PFSK-1 (cell line): ENCODE results near the gene FAM180A.

ENCODE experiments used
- POLR2AphosphoS5 ChIP-seq: IDR thresholded peaks from 2 replicates; pipeline ENCODE4 v1.6.1; 2012; ENCODE audit warnings: low read depth, mild to moderate bottlenecking, control low read depth, low read length, moderate library complexity
- REST ChIP-seq, 2 experiments: IDR thresholded peaks; 2 replicates each; pipeline versions ENCODE4 v1.6.1 to v1.8.0; 2011 to 2012; ENCODE audit warnings: low read depth in 2 of 2, low read length in 2 of 2, control low read depth in 1 of 2, inconsistent platforms in 1 of 2, mild to moderate bottlenecking in 1 of 2, moderate library complexity in 1 of 2; ENCODE audit not compliant: insufficient read depth in 1 of 2
- TAF1 ChIP-seq: IDR thresholded peaks from 2 replicates; pipeline ENCODE4 v1.6.1; 2012; ENCODE audit warnings: low read length, control low read depth, borderline replicate concordance; ENCODE audit not compliant: insufficient read depth

GRCh38 chr7:135771051-135771450 is 22.4 kb upstream of the FAM180A start:
- no peak for TF ChIP-seq REST (IDR thresholded peaks at IDR 0.05; ENCODE audit: insufficient read depth in 1 of 2, low read depth in 2 of 2, low read length in 2 of 2)
- no peak for TF ChIP-seq POLR2AphosphoS5
- TF ChIP-seq TAF1, result no peak
